ENCODE measurements around the gene RABGGTA. TPM values are rescaled to one million over a fixed set of nuclear protein-coding genes. Genes with fewer than 3 reads are reported as not detected.

Gene RABGGTA
- total RNA-seq: 33.1 and 65.2 TPM in 2 replicates

GRCh38 chr14:24271134-24271833 lies at the start of gene RABGGTA:
RABGGTA (minus strand) TSS chr14:24271597; CDS start chr14:24271115, 482 bp downstream.

GRCh38 chr14:24310646-24311604 lies 39.5 kb upstream of the RABGGTA start, which contains the start of gene LTB4R:
LTB4R (plus strand) TSS chr14:24311502; CDS start chr14:24315652, 4,150 bp downstream.

DNA sequence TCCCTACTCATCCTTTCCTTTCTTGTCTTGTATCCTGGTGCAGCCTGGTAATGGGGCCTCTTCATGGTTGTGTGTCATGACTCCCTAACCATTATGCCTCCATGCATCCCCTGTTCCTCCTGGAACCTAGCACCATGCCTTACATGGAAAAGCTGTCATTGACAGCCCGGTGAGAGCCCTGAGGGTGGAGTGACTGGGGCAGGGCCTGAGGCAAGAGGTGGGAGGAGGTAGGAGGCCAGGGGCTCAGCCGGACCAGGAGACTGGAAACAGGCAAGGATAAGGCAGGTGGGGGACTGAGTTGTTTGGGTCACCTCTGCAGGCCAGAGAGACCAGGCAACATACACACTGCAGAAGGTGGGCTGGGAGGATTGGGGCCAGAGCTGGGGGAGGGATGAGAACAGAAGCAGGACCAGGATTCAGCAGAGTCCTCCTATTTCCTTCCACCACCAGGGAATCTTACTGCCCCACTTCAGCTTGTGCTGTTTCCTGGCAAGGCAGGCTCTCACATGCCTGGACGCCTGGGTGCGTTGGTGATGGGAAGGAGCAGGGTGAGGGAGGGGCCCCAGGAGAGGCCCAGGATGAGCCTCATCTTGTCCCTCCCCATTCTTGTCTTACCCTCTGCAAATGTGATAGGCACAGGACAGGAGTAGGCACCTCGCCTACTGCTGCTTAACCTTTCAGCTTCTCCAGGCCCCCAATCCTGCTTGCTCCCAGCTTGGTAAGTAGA lies 38.3 kb upstream of the RABGGTA start, which contains the start of gene LTB4R2:
Gene LTB4R2, plus strand, starts transcription at position 603 of the 727 bp plus-strand sequence. CDS start 525 bp downstream, outside the sequence.

DNA sequence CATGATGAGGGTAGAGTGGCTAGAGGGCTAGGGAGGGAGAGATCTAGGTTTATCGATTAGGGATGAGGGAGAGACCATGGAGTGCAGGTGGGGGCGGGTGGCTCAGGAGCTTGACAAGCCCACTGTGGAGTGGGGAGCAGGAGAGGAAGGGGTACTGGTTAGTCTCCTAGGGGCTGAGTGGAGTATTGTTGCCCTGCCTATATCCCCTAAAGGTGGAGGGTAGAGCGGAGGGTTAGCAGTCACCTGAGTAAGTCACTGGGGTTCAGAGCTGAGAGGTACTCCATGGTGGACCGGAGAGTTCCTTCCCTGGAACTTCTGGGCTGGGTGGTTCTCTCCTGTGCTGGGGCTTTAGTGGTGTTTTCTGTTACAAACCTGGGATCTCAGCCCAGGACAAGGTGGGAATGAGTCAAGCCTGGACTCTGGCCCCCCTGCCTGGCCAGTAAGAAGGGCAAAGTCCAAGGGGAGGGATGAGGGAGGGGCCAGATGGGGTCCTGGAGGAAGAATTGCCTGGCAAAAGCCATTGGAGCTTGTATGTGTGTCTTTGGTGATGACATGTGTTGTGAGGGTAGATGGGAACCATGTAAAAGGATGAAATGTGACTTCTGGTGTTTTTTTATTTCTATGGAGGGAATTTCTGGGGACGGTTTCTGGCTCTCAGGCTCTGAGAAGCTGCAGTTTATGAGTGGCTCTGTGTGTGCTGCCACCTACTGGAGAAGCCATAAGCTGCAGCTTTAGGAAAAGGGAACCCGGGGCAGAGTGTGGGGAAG lies 36.4 kb upstream of the RABGGTA start, which contains the start of gene CIDEB:
Gene CIDEB, minus strand, starts transcription at position 403 of the 767 bp plus-strand sequence. Its CDS starts 119 bp downstream, at position 284.

GRCh38 chr14:24299255-24300191 lies 28.1 kb upstream of the RABGGTA start, which contains the start of the genes DHRS1 and NOP9:
DHRS1 (minus strand) TSS chr14:24299780; CDS start chr14:24299106, 674 bp downstream.
NOP9 (plus strand) TSS chr14:24299850; CDS start chr14:24299955, 105 bp downstream.

GRCh38 chr14:24262821-24263733 lies 8.3 kb downstream of the RABGGTA start, which contains the start of gene TGM1:
TGM1 (minus strand) TSS chr14:24263177; CDS start chr14:24262352, 825 bp downstream.

GRCh38 chr14:24232645-24233537 lies 38.5 kb downstream of the RABGGTA start, which contains the start of gene GMPR2:
GMPR2 (plus strand) TSS chr14:24232929; CDS start chr14:24233254, 325 bp downstream.

DNA sequence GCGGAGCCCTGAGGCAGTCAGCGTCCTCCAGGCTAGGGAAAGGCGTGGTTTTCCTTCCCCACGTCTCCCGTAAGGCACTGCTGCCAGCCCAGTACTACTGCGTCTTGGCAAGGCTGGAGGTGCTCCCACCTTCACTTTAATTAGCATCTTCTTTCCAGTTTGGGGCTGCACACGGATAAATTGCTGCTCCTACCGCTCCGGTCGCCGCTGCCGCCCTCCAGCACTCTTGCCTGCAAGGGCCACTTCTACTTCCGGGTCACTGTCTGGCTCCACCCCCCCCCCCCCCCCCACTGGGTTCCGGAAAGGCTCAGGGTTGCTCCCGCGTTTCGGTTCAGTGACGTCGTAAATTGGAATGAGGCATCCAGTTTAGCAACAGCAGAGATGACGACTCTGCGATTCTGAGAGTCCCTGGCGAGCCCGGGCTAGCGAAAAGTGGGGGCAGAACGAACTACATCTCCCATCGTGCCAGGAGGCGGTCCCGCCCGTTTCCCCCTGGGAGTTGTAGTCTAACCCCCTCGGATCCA lies 39.2 kb downstream of the RABGGTA start, which contains the start of gene NEDD8:
Gene NEDD8, minus strand, starts transcription at position 247 of the 524 bp plus-strand sequence. Its CDS starts 100 bp downstream, at position 147.

Other genes with a start within 250 kb of the RABGGTA start
- not detected in 2 replicates for gene CARMIL3, start 219.6 kb downstream of the RABGGTA start, total RNA-seq
- not detected in 2 replicates for gene CPNE6, start 200.0 kb downstream of the RABGGTA start, total RNA-seq
- 44.0 and 79.9 TPM in 2 replicates for gene PCK2, start 177.3 kb downstream of the RABGGTA start, total RNA-seq
- gene DCAF11, start 156.8 kb downstream of the RABGGTA start, total RNA-seq: 57.1 and 70.3 TPM in 2 replicates
- under 0.01 and 0.29 TPM in 2 replicates for gene NRL, start 156.6 kb downstream of the RABGGTA start, total RNA-seq
- gene FITM1, start 140.9 kb downstream of the RABGGTA start, total RNA-seq: not detected in 2 replicates
- gene PSME1, start 135.4 kb downstream of the RABGGTA start, total RNA-seq: 181 and 193 TPM in 2 replicates
- gene EMC9, start 130.0 kb downstream of the RABGGTA start, total RNA-seq: 14.0 and 20.2 TPM in 2 replicates
- gene PSME2, start 125.0 kb downstream of the RABGGTA start, total RNA-seq: 105 and 124 TPM in 2 replicates
- 35.7 and 41.8 TPM in 2 replicates for gene RNF31, start 124.1 kb downstream of the RABGGTA start, total RNA-seq
- 66.8 and 80.4 TPM in 2 replicates for gene IRF9, start 110.3 kb downstream of the RABGGTA start, total RNA-seq
- 20.0 and 44.7 TPM in 2 replicates for gene REC8, start 99.5 kb downstream of the RABGGTA start, total RNA-seq
- gene IPO4, start 82.8 kb downstream of the RABGGTA start, total RNA-seq: 70.4 and 79.0 TPM in 2 replicates
- gene TM9SF1, start 76.2 kb downstream of the RABGGTA start, total RNA-seq: 85.9 and 92.5 TPM in 2 replicates
- not detected in 2 replicates for gene TSSK4, start 65.9 kb downstream of the RABGGTA start, total RNA-seq
- gene CHMP4A, start 58.1 kb downstream of the RABGGTA start, total RNA-seq: 28.0 and 40.8 TPM in 2 replicates
- 11.8 and 12.8 TPM in 2 replicates for gene MDP1, start 55.5 kb downstream of the RABGGTA start, total RNA-seq
- 229 and 231 TPM in 2 replicates for gene NEDD8, start 39.2 kb downstream of the RABGGTA start, total RNA-seq
- gene GMPR2, start 38.7 kb downstream of the RABGGTA start, total RNA-seq: 83.0 and 111 TPM in 2 replicates
- 48.6 and 95.1 TPM in 2 replicates for gene TINF2, start 29.0 kb downstream of the RABGGTA start, total RNA-seq
- 0.35 and 4.0 TPM in 2 replicates for gene TGM1, start 8.4 kb downstream of the RABGGTA start, total RNA-seq
- 15.3 and 21.3 TPM in 2 replicates for gene DHRS1, start 28.2 kb upstream of the RABGGTA start, total RNA-seq
- 15.0 and 22.0 TPM in 2 replicates for gene NOP9, start 28.3 kb upstream of the RABGGTA start, total RNA-seq
- 1.4 and 2.3 TPM in 2 replicates for gene CIDEB, start 36.4 kb upstream of the RABGGTA start, total RNA-seq
- 0.18 and 1.4 TPM in 2 replicates for gene LTB4R2, start 38.5 kb upstream of the RABGGTA start, total RNA-seq
- under 0.01 and 0.71 TPM in 2 replicates for gene LTB4R, start 39.9 kb upstream of the RABGGTA start, total RNA-seq
- gene ADCY4, start 63.5 kb upstream of the RABGGTA start, total RNA-seq: not detected in 2 replicates
- not detected in 2 replicates for gene RIPK3, start 68.4 kb upstream of the RABGGTA start, total RNA-seq
- gene NFATC4, start 96.6 kb upstream of the RABGGTA start, total RNA-seq: 27.8 and 35.7 TPM in 2 replicates
- gene NYNRIN, start 127.4 kb upstream of the RABGGTA start, total RNA-seq: 11.9 and 12.1 TPM in 2 replicates
- 2.8 and 4.6 TPM in 2 replicates for gene CBLN3, start 158.1 kb upstream of the RABGGTA start, total RNA-seq
- gene KHNYN, start 158.4 kb upstream of the RABGGTA start, total RNA-seq: 39.5 and 41.8 TPM in 2 replicates
- 18.1 and 32.9 TPM in 2 replicates for gene SDR39U1, start 171.2 kb upstream of the RABGGTA start, total RNA-seq
- not detected in 2 replicates for gene CMA1, start 236.7 kb upstream of the RABGGTA start, total RNA-seq

Measured in myometrial cell (primary cell).